Measurements from ENCODE around the gene PPARD. TPM values are rescaled to one million over a fixed set of nuclear protein-coding genes. Genes with fewer than 3 reads are reported as not detected.
"Not testable (repeated sequence)": the region's sequence is repeated elsewhere in the genome, so short reads cannot be mapped to it uniquely, and the experiment has no call there.

PPARD gene
- total RNA-seq, 1 donor from 2014 or later, result 26.3 TPM

DNA sequence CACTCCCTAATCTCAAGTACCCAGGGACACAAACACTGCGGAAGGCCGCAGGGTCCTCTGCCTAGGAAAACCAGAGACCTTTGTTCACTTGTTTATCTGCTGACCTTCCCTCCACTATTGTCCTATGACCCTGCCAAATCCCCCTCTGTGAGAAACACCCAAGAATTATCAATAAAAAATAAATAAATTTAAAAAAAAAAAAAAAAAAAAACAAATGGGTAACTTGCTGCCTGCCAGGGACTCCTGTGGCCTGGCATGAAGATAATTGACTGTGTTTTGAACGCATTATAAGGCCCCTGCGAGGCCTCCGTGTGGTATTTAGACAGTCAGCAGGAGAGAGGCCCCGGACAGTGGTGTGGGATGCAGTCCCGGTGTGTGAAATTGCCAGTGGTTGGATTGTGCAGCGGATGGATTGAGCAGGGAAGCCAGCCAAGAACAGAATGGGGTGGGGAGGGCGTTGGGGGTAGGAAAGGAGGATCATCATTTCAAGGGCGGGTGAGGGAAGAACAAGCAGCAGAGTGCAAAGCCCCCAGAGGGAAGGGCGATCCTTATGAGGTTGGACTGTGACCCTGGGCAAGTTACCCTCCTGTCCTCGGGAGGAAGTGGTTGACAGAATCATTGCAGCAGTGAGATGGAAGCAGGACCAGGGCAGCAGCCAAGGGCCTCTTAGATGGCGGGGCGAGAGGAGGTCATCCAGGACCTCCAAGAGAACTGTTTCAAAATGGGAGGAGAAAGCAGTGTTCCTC is 43.3 kb downstream of the PPARD start:
- TF ChIP-seq, protein P1, sequence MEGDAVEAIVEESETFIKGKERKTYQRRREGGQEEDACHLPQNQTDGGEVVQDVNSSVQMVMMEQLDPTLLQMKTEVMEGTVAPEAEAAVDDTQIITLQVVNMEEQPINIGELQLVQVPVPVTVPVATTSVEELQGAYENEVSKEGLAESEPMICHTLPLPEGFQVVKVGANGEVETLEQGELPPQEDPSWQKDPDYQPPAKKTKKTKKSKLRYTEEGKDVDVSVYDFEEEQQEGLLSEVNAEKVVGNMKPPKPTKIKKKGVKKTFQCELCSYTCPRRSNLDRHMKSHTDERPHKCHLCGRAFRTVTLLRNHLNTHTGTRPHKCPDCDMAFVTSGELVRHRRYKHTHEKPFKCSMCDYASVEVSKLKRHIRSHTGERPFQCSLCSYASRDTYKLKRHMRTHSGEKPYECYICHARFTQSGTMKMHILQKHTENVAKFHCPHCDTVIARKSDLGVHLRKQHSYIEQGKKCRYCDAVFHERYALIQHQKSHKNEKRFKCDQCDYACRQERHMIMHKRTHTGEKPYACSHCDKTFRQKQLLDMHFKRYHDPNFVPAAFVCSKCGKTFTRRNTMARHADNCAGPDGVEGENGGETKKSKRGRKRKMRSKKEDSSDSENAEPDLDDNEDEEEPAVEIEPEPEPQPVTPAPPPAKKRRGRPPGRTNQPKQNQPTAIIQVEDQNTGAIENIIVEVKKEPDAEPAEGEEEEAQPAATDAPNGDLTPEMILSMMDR (conservative IDR thresholded peaks at IDR 0.05), result no peak
- H3K27ac Mint-ChIP-seq (ENCODE audit: unreplicated experiment), result no peak overlapping the region
- peaks cover 10% of the 10 kb centered on the region for H3K4me1 Mint-ChIP-seq
- DNase-seq (ENCODE audit: low read depth, low spot score), result no peak
- no peak overlapping the region for H3K4me3 Mint-ChIP-seq
- H3K9me3 Mint-ChIP-seq, result peaks cover 7% of the 10 kb centered on the region
- H3K36me3 Mint-ChIP-seq (ENCODE audit: low read depth), result peaks cover 24% of the 10 kb centered on the region
- H3K27me3 Mint-ChIP-seq (ENCODE audit: low read depth), result no peaks in the 10 kb centered on the region

- Mint-ChIP-seq H3K4me3 (no peak overlapping the region), H3K27me3 (ENCODE audit: low read depth) (no peaks in the 10 kb centered on the region), H3K9me3 (peaks cover 3% of the 10 kb centered on the region), H3K27ac (ENCODE audit: unreplicated experiment) (no peak overlapping the region), H3K36me3 (ENCODE audit: low read depth) (peaks cover 14% of the 10 kb centered on the region), H3K4me1 (peaks cover 10% of the 10 kb centered on the region)
- DNase-seq (ENCODE audit: low read depth, low spot score), result no peak
- TF ChIP-seq, protein P1 (conservative IDR thresholded peaks at IDR 0.05), result no peak
These were observed 44.6 kb downstream of the PPARD start for GRCh38 chr6:35386989-35387388.

DNA sequence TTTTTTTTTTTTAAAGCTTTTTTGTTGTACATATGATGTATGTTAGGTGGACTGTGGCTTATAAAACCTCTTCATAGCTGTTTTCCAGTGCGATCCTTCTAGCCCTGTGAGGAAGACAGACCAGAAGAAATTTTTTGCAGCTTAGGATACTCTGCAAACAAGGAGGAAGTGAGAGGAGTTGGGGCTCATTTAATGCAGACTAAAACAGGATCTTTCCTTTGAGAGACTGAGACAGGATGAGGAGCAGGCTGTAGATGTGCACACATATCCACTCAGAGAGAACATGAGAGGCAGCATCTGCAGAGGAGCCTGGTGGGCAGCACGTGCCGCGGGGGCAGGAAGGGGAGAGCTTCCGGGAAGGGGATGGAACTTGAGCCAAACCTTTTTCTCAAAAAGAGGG is 45.7 kb downstream of the PPARD start:
- peaks cover 9% of the 10 kb centered on the region for H3K36me3 Mint-ChIP-seq (ENCODE audit: low read depth)
- peak overlapping the region; percentile 90 for H3K27ac Mint-ChIP-seq (ENCODE audit: unreplicated experiment)
- peaks cover under 1% of the 10 kb centered on the region for H3K9me3 Mint-ChIP-seq
- no peak overlapping the region for H3K4me3 Mint-ChIP-seq
- H3K27me3 Mint-ChIP-seq (ENCODE audit: low read depth), result no peaks in the 10 kb centered on the region
- H3K4me1 Mint-ChIP-seq, result peaks cover 10% of the 10 kb centered on the region
- no peak for DNase-seq (ENCODE audit: low read depth, low spot score)
- TF ChIP-seq, protein P1 (conservative IDR thresholded peaks at IDR 0.05), result no peak

DNA sequence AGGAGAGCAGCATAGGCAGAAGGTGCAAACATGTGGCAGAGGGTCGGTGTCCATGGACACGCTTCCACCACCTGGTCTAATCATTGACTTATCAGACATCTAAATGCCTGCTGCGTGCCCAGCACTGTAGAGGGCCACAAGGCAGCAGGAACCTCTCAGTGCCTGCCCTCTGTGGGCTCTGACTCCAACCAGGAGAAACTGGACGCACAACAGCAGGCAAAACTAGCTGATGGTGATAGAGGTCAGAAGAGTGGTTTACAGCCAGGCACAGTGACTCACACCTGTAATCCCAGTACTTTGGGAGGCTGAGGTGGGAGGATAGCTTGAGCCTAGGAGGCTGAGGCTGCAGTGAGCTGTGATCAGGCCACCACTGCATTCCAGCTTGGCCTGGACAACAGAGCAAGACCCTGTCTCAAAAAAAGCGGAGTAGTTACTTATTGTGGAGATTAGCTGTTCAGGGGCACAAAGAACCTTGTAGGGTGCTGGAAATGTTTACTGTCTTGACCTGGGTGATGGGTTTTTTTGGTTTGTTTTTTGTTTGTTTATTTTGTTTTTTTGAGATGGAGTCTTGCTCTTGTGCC is 46.5 kb downstream of the PPARD start:
- Mint-ChIP-seq H3K9me3 (no peaks in the 10 kb centered on the region), H3K36me3 (ENCODE audit: low read depth) (peaks cover 8% of the 10 kb centered on the region), H3K27me3 (ENCODE audit: low read depth) (no peaks in the 10 kb centered on the region), H3K4me3 (no peak overlapping the region), H3K4me1 (peaks cover 10% of the 10 kb centered on the region), H3K27ac (ENCODE audit: unreplicated experiment) (no peak overlapping the region)
- TF ChIP-seq, protein P1 (conservative IDR thresholded peaks at IDR 0.05), result no peak
- DNase-seq (ENCODE audit: low read depth, low spot score), result no peak

DNA sequence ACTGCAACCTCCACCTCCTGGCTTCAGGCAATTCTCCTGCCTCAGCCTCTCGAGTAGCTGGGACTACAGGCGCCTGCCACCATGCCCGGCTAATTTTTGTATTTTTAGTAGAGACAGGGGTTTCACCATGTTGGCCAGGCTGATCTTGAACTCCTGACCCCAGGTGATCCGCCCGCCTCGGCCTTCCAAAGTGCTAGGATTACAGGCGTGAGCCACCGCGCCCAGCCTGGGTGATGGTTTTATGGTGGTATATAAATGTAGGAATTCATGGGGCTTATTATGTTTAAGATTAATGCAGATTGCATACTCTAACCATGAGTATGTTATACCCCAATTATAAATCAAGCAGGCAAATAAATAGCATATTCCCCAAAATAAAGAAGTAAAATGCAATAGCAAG is 47.0 kb downstream of the PPARD start:
- H3K27me3 Mint-ChIP-seq (ENCODE audit: low read depth); H3K4me3 Mint-ChIP-seq; H3K36me3 Mint-ChIP-seq (ENCODE audit: low read depth); DNase-seq (ENCODE audit: low read depth, low spot score); H3K9me3 Mint-ChIP-seq; H3K27ac Mint-ChIP-seq (ENCODE audit: unreplicated experiment); H3K4me1 Mint-ChIP-seq: not testable (repeated sequence)
